ENCODE results near the gene HAND1. TPM values are rescaled to one million over a fixed set of nuclear protein-coding genes. Genes with fewer than 3 reads are reported as not detected.

Gene HAND1
- total and polyA plus RNA-seq, 2 donors (not counting 1 experiment from before 2014, with no cell fraction given), result not detected

- H3K4me1 ChIP-seq (ENCODE audit: control insufficient read depth in 2 of 2, insufficient read depth in 2 of 2, low read length in 2 of 2), result no peaks in the 10 kb centered on the region
- H3K4me1 Mint-ChIP-seq, result no peaks in the 10 kb centered on the region
- H3K36me3 ChIP-seq (replicated peaks in 1 of 2; ENCODE audit: control extremely low read depth in 1 of 2, control insufficient read depth in 1 of 2, extremely low read depth in 1 of 2, insufficient read depth in 2 of 2, low read length in 1 of 2), result no peaks in the 10 kb centered on the region
- intact Hi-C loops (cut with micrococcal nuclease), result no loop called here
- peaks cover 47% of the 10 kb centered on the region for H3K27me3 Mint-ChIP-seq
- H3K27ac Mint-ChIP-seq, result no peak overlapping the region
- TF ChIP-seq CTCF (IDR thresholded peaks at IDR 0.05), result peak; percentile 26
- no peak for TF ChIP-seq EZH2 (IDR thresholded peaks at IDR 0.05; ENCODE audit: borderline replicate concordance, insufficient read depth, low read depth, low read length, poor library complexity, severe bottlenecking)
- DNase-seq (peak; percentile 15), ATAC-seq (ENCODE audit: low read depth) (no peak)
- H4K20me1 ChIP-seq (ENCODE audit: control insufficient read depth, insufficient read depth, low read length, poor library complexity, severe bottlenecking), result no peaks in the 10 kb centered on the region
- H3K4me2 ChIP-seq (replicated peaks; ENCODE audit: low read depth, low read length, poor library complexity, severe bottlenecking), result no peak overlapping the region
- no peak overlapping the region for H3K9ac ChIP-seq (ENCODE audit: low read length)
- WGBS (ENCODE audit: insufficient coverage), result 10% methylated on average over 10 of the region's 15 CpGs
- ChIA-PET CTCF (interaction anchor here (0.9 kb wide), 1 partner anchor 11 kb away, joined by 3 read pairs; no protein-coding TSS in a partner anchor), POLR2A (no interaction called here)
- H2AFZ ChIP-seq (ENCODE audit: insufficient read depth, low read depth, low read length, poor library complexity, severe bottlenecking), result no peak overlapping the region
- H3K9me3 Mint-ChIP-seq (ENCODE audit: insufficient read depth), result no peaks in the 10 kb centered on the region
- H3K27me3 ChIP-seq (replicated peaks in 1 of 4; ENCODE audit: control extremely low read depth in 1 of 4, control insufficient read depth in 3 of 4, insufficient read depth in 4 of 4, low read length in 3 of 4), result peaks cover 0 to 42% (median 10%) of the 10 kb centered on the region in 4 experiments
- no peaks in the 10 kb centered on the region for H3K79me2 ChIP-seq (ENCODE audit: control insufficient read depth, insufficient read depth, low read length)
- H3K4me3 ChIP-seq (ENCODE audit: control extremely low read depth in 1 of 5, extremely low read depth in 1 of 5, insufficient read depth in 1 of 5, low read depth in 2 of 5, low read length in 4 of 5), result no peak overlapping the region
- no peaks in the 10 kb centered on the region for H3K9me3 ChIP-seq (ENCODE audit: control extremely low read depth in 1 of 3, control insufficient read depth in 2 of 3, insufficient read depth in 1 of 3, low read length in 2 of 3)
- no peak overlapping the region for H3K27ac ChIP-seq (ENCODE audit: low read length in 2 of 2)
- no peak overlapping the region for H3K4me3 Mint-ChIP-seq
Observed at GRCh38 chr5:154520861-154521453, 42.9 kb upstream of the HAND1 start.

- H3K27ac ChIP-seq (ENCODE audit: low read length in 2 of 2), result no peak overlapping the region
- intact Hi-C loops (cut with micrococcal nuclease), result no loop called here
- H3K27me3 ChIP-seq (replicated peaks in 1 of 4; ENCODE audit: control extremely low read depth in 1 of 4, control insufficient read depth in 3 of 4, insufficient read depth in 4 of 4, low read length in 3 of 4), result peaks cover 0 to 46% (median 10%) of the 10 kb centered on the region in 4 experiments
- 88% methylated on average over 1 of the region's 2 CpGs for WGBS (ENCODE audit: insufficient coverage)
- H2AFZ ChIP-seq (ENCODE audit: insufficient read depth, low read depth, low read length, poor library complexity, severe bottlenecking), result no peak overlapping the region
- no peak for DNase-seq
- CTCF ChIA-PET, result no interaction called here
- Mint-ChIP-seq H3K4me3 (no peak overlapping the region), H3K4me1 (no peaks in the 10 kb centered on the region), H3K27me3 (peaks cover 51% of the 10 kb centered on the region), H3K27ac (no peak overlapping the region), H3K9me3 (ENCODE audit: insufficient read depth) (no peaks in the 10 kb centered on the region)
- H3K4me3 ChIP-seq (ENCODE audit: control extremely low read depth in 1 of 5, extremely low read depth in 1 of 5, insufficient read depth in 1 of 5, low read depth in 2 of 5, low read length in 4 of 5), result no peak overlapping the region
- H3K9me3 ChIP-seq (ENCODE audit: control extremely low read depth in 1 of 3, control insufficient read depth in 2 of 3, insufficient read depth in 1 of 3, low read length in 2 of 3), result no peaks in the 10 kb centered on the region
- no peaks in the 10 kb centered on the region for H3K36me3 ChIP-seq (replicated peaks in 1 of 2; ENCODE audit: control extremely low read depth in 1 of 2, control insufficient read depth in 1 of 2, extremely low read depth in 1 of 2, insufficient read depth in 2 of 2, low read length in 1 of 2)
- H3K79me2 ChIP-seq (ENCODE audit: control insufficient read depth, insufficient read depth, low read length), result no peaks in the 10 kb centered on the region
- no peak overlapping the region for H3K9ac ChIP-seq (ENCODE audit: low read length)
- H4K20me1 ChIP-seq (ENCODE audit: control insufficient read depth, insufficient read depth, low read length, poor library complexity, severe bottlenecking), result no peaks in the 10 kb centered on the region
- POLR2A ChIA-PET, result no interaction called here
- TF ChIP-seq CTCF (IDR thresholded peaks at IDR 0.05) (no peak), EZH2 (IDR thresholded peaks at IDR 0.05; ENCODE audit: borderline replicate concordance, insufficient read depth, low read depth, low read length, poor library complexity, severe bottlenecking) (no peak)
- no peak for ATAC-seq (ENCODE audit: low read depth)
- H3K4me2 ChIP-seq (replicated peaks; ENCODE audit: low read depth, low read length, poor library complexity, severe bottlenecking), result no peak overlapping the region
- no peaks in the 10 kb centered on the region for H3K4me1 ChIP-seq (ENCODE audit: control insufficient read depth in 2 of 2, insufficient read depth in 2 of 2, low read length in 2 of 2)
Observed at GRCh38 chr5:154519359-154519758, 41.3 kb upstream of the HAND1 start.
